ENCODE data around the gene MAP3K2.

- no peak for TF ChIP-seq CTCF (conservative IDR thresholded peaks at IDR 0.05; ENCODE audit: low read depth, low read length)
- TF ChIP-seq RFX5 (IDR thresholded peaks at IDR 0.05; ENCODE audit: low read depth, low read length): no peak
- no peak for TF ChIP-seq POLR2A (IDR thresholded peaks at IDR 0.05; ENCODE audit: low read depth, low read length)
- no peak for TF ChIP-seq MXI1 (IDR thresholded peaks at IDR 0.05; ENCODE audit: borderline replicate concordance, low read depth, low read length)
- no peak for TF ChIP-seq BHLHE40 (IDR thresholded peaks at IDR 0.05; ENCODE audit: low read depth, low read length)
- TF ChIP-seq NFE2L2 (IDR thresholded peaks at IDR 0.05; ENCODE audit: low read depth, low read length): no peak
Measured at GRCh38 chr2:127407661-127408003, 19.9 kb upstream of the MAP3K2 start.
